Pancreas (tissue), 10 donors: ENCODE data around the gene OBSCN. TPM values are rescaled to one million over a fixed set of nuclear protein-coding genes. Genes with fewer than 3 reads are reported as not detected.
"Not testable (repeated sequence)": the region's sequence is repeated elsewhere in the genome, so short reads cannot be mapped to it uniquely, and the experiment has no call there.

ENCODE experiments used
- ATAC-seq, 4 donors: fragments of 200-7000 bp; cut with Tn5 transposase; one replicate each; pipeline versions ENCODE4 v1.8.0 to v1.9.1; 2020; ENCODE audit warnings: mild to moderate bottlenecking in 4 of 4, moderate library complexity in 4 of 4
- DNase-seq, 6 donors: peaks; one replicate each; pipeline ENCODE4 v3.0.0-alpha.2; 2020
- FAIRE-seq: peaks from 2 replicates; lab custom pipeline; 2012; peaks lifted over from hg19 to GRCh38; lab: Jason Lieb, UNC
- H3K27ac ChIP-seq, 4 donors: fragments of 200-600 bp; sonication (generic); 1 replicate in 3 of 4; 2 replicates in 1 of 4; pipeline versions ENCODE4 v1.5.0 to v1.8.0; 2020
- H3K27me3 ChIP-seq, 4 donors: fragments of 200-600 bp; one replicate each; pipeline ENCODE4 v1.8.0; 2021
- H3K36me3 ChIP-seq, 3 donors: fragments of 200-600 bp; sonication (generic) in 1 of 3; one replicate each; pipeline versions ENCODE4 v1.5.0 to v1.8.0; 2020 to 2021
- H3K4me1 ChIP-seq, 3 donors: fragments of 200-600 bp; one replicate each; pipeline ENCODE4 v1.8.0; 2021
- H3K4me3 ChIP-seq, 4 donors: fragments of 200-600 bp; sonication (generic) in 2 of 4; one replicate each; pipeline versions ENCODE4 v1.5.0 to v1.8.0; 2020 to 2021
- H3K9me3 ChIP-seq, 4 donors: fragments of 200-600 bp; one replicate each; pipeline ENCODE4 v1.8.0; 2021
- WGBS, 2 donors: extraction: QIAGEN DNeasy Blood & Tissue Kit; methylation state at CpG; one replicate each; pipeline ENCODE4 v1.1.7; 2013; 5-methylcytosine and 5-hydroxymethylcytosine counted together
- intact Hi-C, 3 donors: fragments of 100-400 bp; cut with DNase I; formaldehyde crosslinking; loops; one replicate each; pipeline versions ENCODE4 v1.11.1 to v1.14.2; 2022
- polyA plus RNA-seq, 2 donors: library from polyadenylated mRNA; stranded (reverse); fragments of 200-250 nt; gene quantifications; one replicate each; pipeline ENCODE4 v1.2.3, GENCODE V29; 2013
- total RNA-seq, 6 donors: library from RNA; stranded (reverse); fragmentation: NEBNext Ultra II Directional in 4 of 6; extraction: Animal tissue kit (Norgen Biotek cat#: 25700) in 4 of 6; gene quantifications; one replicate each; pipeline versions ENCODE4 v1.2.1 to v1.2.4, GENCODE V29; 2021 to 2023
- TF ChIP-seq, protein P1 (sequence below), 4 donors: fragments of 200-600 bp; sonication (generic) in 3 of 4; IDR thresholded peaks; one replicate each; pipeline versions ENCODE4 v1.5.0 to v1.8.0; 2021; ENCODE audit warnings: antibody characterized with exemption in 4 of 4
- donor health status: healthy with polysubstance abuse.
- donor health status: DM: no; HTN: no; CAD: no; lungs with moderate emphysema.
- donor health status: DM: no; HTN: no; CAD: no.
- donor health status: control.
- donor health status: control.
- donor health status: Bipolar disorder and iron deficiency.
- donor health status: DM: yes; HTN: yes; CAD: no.
- donor health status: DM: no; HTN: no; CAD: no.
- donor health status: DM: no; HTN: no; CAD: no.
- donor health status: DM: yes; HTN: yes; CAD: no.

OBSCN gene
- total and polyA plus RNA-seq, 8 donors = 7.9 to 61.4 (median 11.3) TPM

- H3K9me3 ChIP-seq = no peaks in the 10 kb centered on the region
- no peak for FAIRE-seq
- no peaks in the 10 kb centered on the region for H3K4me1 ChIP-seq
- TF ChIP-seq, protein P1, sequence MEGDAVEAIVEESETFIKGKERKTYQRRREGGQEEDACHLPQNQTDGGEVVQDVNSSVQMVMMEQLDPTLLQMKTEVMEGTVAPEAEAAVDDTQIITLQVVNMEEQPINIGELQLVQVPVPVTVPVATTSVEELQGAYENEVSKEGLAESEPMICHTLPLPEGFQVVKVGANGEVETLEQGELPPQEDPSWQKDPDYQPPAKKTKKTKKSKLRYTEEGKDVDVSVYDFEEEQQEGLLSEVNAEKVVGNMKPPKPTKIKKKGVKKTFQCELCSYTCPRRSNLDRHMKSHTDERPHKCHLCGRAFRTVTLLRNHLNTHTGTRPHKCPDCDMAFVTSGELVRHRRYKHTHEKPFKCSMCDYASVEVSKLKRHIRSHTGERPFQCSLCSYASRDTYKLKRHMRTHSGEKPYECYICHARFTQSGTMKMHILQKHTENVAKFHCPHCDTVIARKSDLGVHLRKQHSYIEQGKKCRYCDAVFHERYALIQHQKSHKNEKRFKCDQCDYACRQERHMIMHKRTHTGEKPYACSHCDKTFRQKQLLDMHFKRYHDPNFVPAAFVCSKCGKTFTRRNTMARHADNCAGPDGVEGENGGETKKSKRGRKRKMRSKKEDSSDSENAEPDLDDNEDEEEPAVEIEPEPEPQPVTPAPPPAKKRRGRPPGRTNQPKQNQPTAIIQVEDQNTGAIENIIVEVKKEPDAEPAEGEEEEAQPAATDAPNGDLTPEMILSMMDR (IDR thresholded peaks at IDR 0.05) = no peak
- intact Hi-C loops = no loop called here
- no peaks in the 10 kb centered on the region for H3K36me3 ChIP-seq
- no peaks in the 10 kb centered on the region for H3K27me3 ChIP-seq
- DNase-seq = no peak
- no peak overlapping the region for H3K4me3 ChIP-seq
- no peak overlapping the region for H3K27ac ChIP-seq
- no peak for ATAC-seq
- WGBS, 2 donors = 82 to 87% methylated on average over 8 of the region's 8 CpGs
Observed at GRCh38 chr1:228268881-228269265, 61.0 kb downstream of the OBSCN start.

- WGBS, 2 donors = 90 to 98% methylated on average over 11 to 16 of the region's 17 CpGs
- H3K27me3 ChIP-seq, FAIRE-seq, H3K36me3 ChIP-seq, intact Hi-C loops, H3K9me3 ChIP-seq, H3K27ac ChIP-seq, H3K4me1 ChIP-seq, DNase-seq, H3K4me3 ChIP-seq: not testable (repeated sequence)
- ATAC-seq = peak in 1 of 4 donors; percentile 78
Observed at GRCh38 chr1:228269431-228269830, 61.6 kb downstream of the OBSCN start.

DNA sequence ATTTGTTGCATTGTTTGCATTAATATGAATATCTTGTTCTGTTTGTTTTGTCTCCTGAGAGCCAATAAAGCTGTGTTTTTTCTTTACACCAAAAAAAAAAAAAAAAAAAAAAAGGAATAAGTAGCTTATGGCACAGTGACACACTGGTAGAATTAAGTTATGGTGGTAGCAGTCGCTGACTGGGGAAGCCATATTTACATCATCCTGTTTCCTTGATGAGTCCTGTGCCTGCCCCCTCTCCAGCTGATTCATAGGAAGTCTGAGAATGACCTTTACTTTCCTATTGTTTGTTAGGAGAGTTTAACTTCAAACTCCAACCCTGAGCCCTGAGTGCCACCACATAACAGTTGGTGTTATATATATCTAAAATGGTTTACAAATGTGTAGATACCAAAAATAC, 62.2 kb downstream of the OBSCN start:
- TF ChIP-seq, protein P1 (IDR thresholded peaks at IDR 0.05) = no peak
- no peak overlapping the region for H3K27ac ChIP-seq
- no peaks in the 10 kb centered on the region for H3K36me3 ChIP-seq
- no peak overlapping the region for H3K4me3 ChIP-seq
- FAIRE-seq = no peak
- no peak for DNase-seq
- intact Hi-C loops = no loop called here
- WGBS, 2 donors = 92 to 100% methylated on average over 1 of the region's 1 CpG
- no peaks in the 10 kb centered on the region for H3K9me3 ChIP-seq
- ATAC-seq = no peak
- no peaks in the 10 kb centered on the region for H3K27me3 ChIP-seq
- H3K4me1 ChIP-seq = no peaks in the 10 kb centered on the region

DNA sequence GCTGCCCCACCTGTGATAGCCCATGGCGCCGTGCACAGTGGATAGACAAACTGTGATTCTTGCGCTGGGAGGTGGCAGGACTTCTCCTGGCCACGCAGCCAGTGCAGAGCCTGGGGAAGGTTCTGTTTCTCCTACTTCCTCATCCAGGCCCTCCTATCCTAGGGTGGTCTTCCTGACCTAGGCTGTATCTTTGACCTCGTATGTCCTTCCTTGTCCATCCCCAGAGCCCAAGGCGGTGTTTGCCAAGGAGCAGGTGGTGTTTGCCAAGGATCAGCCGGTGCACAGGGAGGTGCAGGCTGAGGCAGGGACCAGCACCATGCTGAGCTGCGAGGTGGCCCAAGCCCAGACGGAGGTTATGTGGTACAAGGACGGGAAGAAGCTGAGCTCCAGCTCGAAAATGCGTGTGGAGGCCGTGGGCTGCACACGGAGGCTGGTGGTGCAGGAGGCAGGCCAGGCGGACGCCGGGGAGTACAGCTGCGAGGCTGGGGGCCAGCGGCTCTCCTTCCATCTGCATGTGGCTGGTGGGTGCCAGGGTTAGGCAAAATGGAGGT, 63.9 kb downstream of the OBSCN start:
- Histone ChIP-seq H3K4me1 (no peaks in the 10 kb centered on the region), H3K27ac (no peak overlapping the region), H3K4me3 (no peak overlapping the region), H3K9me3 (no peaks in the 10 kb centered on the region), H3K27me3 (no peaks in the 10 kb centered on the region), H3K36me3 (no peaks in the 10 kb centered on the region)
- DNase-seq (peak in 2 of 6 donors; percentile 39 to 43), FAIRE-seq (no peak), ATAC-seq (no peak)
- intact Hi-C loops = no loop called here
- TF ChIP-seq, protein P1 (IDR thresholded peaks at IDR 0.05) = no peak
- WGBS, 2 donors = 92 to 93% methylated on average over 19 of the region's 19 CpGs

- DNase-seq = peak in 1 of 6 donors; percentile 56
- WGBS, 2 donors = 92 to 93% methylated on average over 7 of the region's 7 CpGs
- intact Hi-C loops = no loop called here
- TF ChIP-seq, protein P1 (IDR thresholded peaks at IDR 0.05) = no peak
- Histone ChIP-seq H3K4me3 (no peak overlapping the region), H3K36me3 (no peaks in the 10 kb centered on the region), H3K9me3 (no peaks in the 10 kb centered on the region), H3K27me3 (no peaks in the 10 kb centered on the region), H3K4me1 (no peaks in the 10 kb centered on the region), H3K27ac (no peak overlapping the region)
- no peak for ATAC-seq
- FAIRE-seq = no peak
Observed at GRCh38 chr1:228272331-228272791, 64.5 kb downstream of the OBSCN start.
